Measurements from ENCODE around the gene PPP2R5E.

The PPP2R5E gene

DNA sequence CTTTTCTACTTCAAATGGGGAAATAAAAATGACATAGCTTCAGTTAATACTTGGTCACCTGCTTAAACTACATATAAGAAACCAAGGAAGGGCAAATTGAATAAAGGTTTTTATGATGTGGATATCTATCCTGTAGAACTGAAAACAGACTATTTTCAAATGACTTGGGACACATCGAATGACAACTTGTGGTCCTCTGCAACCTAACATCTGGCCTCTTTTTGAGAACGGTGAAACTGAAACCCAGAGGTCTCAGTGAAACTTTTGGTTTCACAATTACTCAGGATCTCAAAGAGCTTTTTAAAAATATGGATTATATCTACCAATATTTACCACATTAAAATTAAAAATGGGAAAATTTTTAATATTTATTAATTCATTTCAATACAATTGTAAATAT lies 65.2 kb downstream of the PPP2R5E start:
- TF ChIP-seq RARB (CRISPR knock-in tag; IDR thresholded peaks at IDR 0.05), result no peak
- TF ChIP-seq ZFP3 (CRISPR knock-in tag; IDR thresholded peaks at IDR 0.05), result no peak
- TF ChIP-seq TOX (CRISPR knock-in tag; IDR thresholded peaks at IDR 0.05; ENCODE audit: borderline replicate concordance), result no peak
- TF ChIP-seq, protein P1, sequence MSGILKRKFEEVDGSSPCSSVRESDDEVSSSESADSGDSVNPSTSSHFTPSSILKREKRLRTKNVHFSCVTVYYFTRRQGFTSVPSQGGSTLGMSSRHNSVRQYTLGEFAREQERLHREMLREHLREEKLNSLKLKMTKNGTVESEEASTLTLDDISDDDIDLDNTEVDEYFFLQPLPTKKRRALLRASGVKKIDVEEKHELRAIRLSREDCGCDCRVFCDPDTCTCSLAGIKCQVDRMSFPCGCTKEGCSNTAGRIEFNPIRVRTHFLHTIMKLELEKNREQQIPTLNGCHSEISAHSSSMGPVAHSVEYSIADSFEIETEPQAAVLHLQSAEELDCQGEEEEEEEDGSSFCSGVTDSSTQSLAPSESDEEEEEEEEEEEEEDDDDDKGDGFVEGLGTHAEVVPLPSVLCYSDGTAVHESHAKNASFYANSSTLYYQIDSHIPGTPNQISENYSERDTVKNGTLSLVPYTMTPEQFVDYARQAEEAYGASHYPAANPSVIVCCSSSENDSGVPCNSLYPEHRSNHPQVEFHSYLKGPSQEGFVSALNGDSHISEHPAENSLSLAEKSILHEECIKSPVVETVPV (CRISPR knock-in tag; IDR thresholded peaks at IDR 0.05), result no peak
- TF ChIP-seq, protein P2, sequence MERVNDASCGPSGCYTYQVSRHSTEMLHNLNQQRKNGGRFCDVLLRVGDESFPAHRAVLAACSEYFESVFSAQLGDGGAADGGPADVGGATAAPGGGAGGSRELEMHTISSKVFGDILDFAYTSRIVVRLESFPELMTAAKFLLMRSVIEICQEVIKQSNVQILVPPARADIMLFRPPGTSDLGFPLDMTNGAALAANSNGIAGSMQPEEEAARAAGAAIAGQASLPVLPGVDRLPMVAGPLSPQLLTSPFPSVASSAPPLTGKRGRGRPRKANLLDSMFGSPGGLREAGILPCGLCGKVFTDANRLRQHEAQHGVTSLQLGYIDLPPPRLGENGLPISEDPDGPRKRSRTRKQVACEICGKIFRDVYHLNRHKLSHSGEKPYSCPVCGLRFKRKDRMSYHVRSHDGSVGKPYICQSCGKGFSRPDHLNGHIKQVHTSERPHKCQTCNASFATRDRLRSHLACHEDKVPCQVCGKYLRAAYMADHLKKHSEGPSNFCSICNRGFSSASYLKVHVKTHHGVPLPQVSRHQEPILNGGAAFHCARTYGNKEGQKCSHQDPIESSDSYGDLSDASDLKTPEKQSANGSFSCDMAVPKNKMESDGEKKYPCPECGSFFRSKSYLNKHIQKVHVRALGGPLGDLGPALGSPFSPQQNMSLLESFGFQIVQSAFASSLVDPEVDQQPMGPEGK (CRISPR knock-in tag; IDR thresholded peaks at IDR 0.05; ENCODE audit: borderline replicate concordance), result no peak
- no peak for TF ChIP-seq ESRRG (CRISPR knock-in tag; IDR thresholded peaks at IDR 0.05)
- no peak for TF ChIP-seq PPARA (CRISPR knock-in tag; IDR thresholded peaks at IDR 0.05; ENCODE audit: borderline replicate concordance)
- no peak for TF ChIP-seq CSDC2 (CRISPR knock-in tag; IDR thresholded peaks at IDR 0.05)
- TF ChIP-seq SNAI2 (CRISPR knock-in tag; IDR thresholded peaks at IDR 0.05), result no peak
- TF ChIP-seq ZFP30 (CRISPR knock-in tag; IDR thresholded peaks at IDR 0.05), result no peak
- TF ChIP-seq ISL1 (CRISPR knock-in tag; IDR thresholded peaks at IDR 0.05), result no peak
- TF ChIP-seq ZNF565 (CRISPR knock-in tag; conservative IDR thresholded peaks at IDR 0.05; ENCODE audit: low read depth), result no peak
- no peak for TF ChIP-seq ZNF8 (CRISPR knock-in tag; IDR thresholded peaks at IDR 0.05)
- ATAC-seq, result no peak

DNA sequence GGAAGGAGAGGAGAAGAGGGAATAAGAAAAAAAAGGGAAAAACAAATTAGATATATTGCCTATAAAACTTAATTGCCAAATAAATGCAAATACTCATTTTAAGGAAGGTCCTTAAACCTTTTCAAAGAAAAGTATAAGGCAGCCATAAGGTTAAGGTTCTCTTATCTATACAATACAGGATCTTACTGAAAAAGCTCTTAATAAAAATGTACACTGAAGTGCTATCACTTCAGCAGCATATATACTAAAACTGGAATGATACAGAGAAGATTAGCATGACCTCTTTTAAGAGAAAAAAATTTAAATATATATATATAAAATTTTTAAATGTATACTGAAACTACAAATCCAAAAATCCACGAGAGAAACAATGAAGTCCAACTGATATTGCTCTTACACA lies 65.6 kb downstream of the PPP2R5E start:
- no peak for ATAC-seq
- TF ChIP-seq ISL1 (CRISPR knock-in tag; IDR thresholded peaks at IDR 0.05) (no peak), PPARA (CRISPR knock-in tag; IDR thresholded peaks at IDR 0.05; ENCODE audit: borderline replicate concordance) (no peak), RARB (CRISPR knock-in tag; IDR thresholded peaks at IDR 0.05) (no peak), ESRRG (CRISPR knock-in tag; IDR thresholded peaks at IDR 0.05) (no peak), CSDC2 (CRISPR knock-in tag; IDR thresholded peaks at IDR 0.05) (no peak), ZFP30 (CRISPR knock-in tag; IDR thresholded peaks at IDR 0.05) (no peak), ZC3H10 (CRISPR knock-in tag; IDR thresholded peaks at IDR 0.05) (no peak), ZNF565 (CRISPR knock-in tag; conservative IDR thresholded peaks at IDR 0.05; ENCODE audit: low read depth) (no peak), SNAI2 (CRISPR knock-in tag; IDR thresholded peaks at IDR 0.05) (no peak), OSR1 (CRISPR knock-in tag; IDR thresholded peaks at IDR 0.05) (no peak), BACH2 (CRISPR knock-in tag; IDR thresholded peaks at IDR 0.05; ENCODE audit: borderline replicate concordance) (no peak)
- TF ChIP-seq, protein P2 (CRISPR knock-in tag; IDR thresholded peaks at IDR 0.05; ENCODE audit: borderline replicate concordance), result no peak
- TF ChIP-seq, protein P3, sequence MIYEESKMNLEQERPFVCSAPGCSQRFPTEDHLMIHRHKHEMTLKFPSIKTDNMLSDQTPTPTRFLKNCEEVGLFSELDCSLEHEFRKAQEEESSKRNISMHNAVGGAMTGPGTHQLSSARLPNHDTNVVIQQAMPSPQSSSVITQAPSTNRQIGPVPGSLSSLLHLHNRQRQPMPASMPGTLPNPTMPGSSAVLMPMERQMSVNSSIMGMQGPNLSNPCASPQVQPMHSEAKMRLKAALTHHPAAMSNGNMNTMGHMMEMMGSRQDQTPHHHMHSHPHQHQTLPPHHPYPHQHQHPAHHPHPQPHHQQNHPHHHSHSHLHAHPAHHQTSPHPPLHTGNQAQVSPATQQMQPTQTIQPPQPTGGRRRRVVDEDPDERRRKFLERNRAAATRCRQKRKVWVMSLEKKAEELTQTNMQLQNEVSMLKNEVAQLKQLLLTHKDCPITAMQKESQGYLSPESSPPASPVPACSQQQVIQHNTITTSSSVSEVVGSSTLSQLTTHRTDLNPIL (CRISPR knock-in tag; IDR thresholded peaks at IDR 0.05; ENCODE audit: low read depth), result no peak
- TF ChIP-seq, protein P4, sequence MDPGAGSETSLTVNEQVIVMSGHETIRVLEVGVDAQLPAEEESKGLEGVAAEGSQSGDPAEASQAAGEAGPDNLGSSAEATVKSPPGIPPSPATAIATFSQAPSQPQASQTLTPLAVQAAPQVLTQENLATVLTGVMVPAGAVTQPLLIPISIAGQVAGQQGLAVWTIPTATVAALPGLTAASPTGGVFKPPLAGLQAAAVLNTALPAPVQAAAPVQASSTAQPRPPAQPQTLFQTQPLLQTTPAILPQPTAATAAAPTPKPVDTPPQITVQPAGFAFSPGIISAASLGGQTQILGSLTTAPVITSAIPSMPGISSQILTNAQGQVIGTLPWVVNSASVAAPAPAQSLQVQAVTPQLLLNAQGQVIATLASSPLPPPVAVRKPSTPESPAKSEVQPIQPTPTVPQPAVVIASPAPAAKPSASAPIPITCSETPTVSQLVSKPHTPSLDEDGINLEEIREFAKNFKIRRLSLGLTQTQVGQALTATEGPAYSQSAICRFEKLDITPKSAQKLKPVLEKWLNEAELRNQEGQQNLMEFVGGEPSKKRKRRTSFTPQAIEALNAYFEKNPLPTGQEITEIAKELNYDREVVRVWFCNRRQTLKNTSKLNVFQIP (CRISPR knock-in tag; IDR thresholded peaks at IDR 0.05; ENCODE audit: borderline replicate concordance, low read depth), result no peak
- TF ChIP-seq, protein P1 (CRISPR knock-in tag; IDR thresholded peaks at IDR 0.05), result no peak

DNA sequence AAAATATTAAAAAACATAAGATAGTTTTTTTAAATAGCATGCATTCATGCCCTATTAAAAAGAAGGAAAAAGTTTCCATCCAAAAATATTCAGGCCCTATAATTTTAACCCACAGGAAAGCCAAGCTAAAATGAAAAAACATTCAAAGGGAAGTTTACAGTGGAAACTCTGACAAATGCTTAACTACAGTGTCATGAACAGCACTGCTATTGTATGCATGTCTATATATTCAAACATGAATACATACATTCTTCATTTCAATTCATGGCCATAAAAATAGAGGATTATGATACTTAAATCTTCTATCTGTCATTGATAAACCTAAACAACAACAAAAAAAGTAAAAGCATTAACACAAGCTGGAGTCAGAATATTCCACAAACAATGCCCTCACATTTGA lies 67.4 kb downstream of the PPP2R5E start:
- ATAC-seq, result no peak
- TF ChIP-seq ZNF8 (CRISPR knock-in tag; IDR thresholded peaks at IDR 0.05) (no peak), ZNF70 (CRISPR knock-in tag; IDR thresholded peaks at IDR 0.05) (no peak), ESRRG (CRISPR knock-in tag; IDR thresholded peaks at IDR 0.05) (no peak), ZFP30 (CRISPR knock-in tag; IDR thresholded peaks at IDR 0.05) (no peak), RARB (CRISPR knock-in tag; IDR thresholded peaks at IDR 0.05) (no peak), ARNTL (CRISPR knock-in tag; IDR thresholded peaks at IDR 0.05; ENCODE audit: borderline replicate concordance, low read depth) (no peak), ZC3H10 (CRISPR knock-in tag; IDR thresholded peaks at IDR 0.05) (no peak)
- TF ChIP-seq, protein P2 (CRISPR knock-in tag; IDR thresholded peaks at IDR 0.05; ENCODE audit: borderline replicate concordance), result no peak
- TF ChIP-seq, protein P4 (CRISPR knock-in tag; IDR thresholded peaks at IDR 0.05; ENCODE audit: borderline replicate concordance, low read depth), result no peak
